Measurements from ENCODE around the gene BABAM2.

GRCh38 chr2:28101892-28102291 is 211.4 kb downstream of the BABAM2 start:
- TF ChIP-seq CTCF (conservative IDR thresholded peaks at IDR 0.05; ENCODE audit: low read depth in 2 of 2): no peak
- no peak for TF ChIP-seq JUNB (IDR thresholded peaks at IDR 0.05; ENCODE audit: unreplicated experiment)
- no peak for TF ChIP-seq CREB1 (CRISPR knock-in tag; IDR thresholded peaks at IDR 0.05; ENCODE audit: low read depth)
- no peak for TF ChIP-seq ZNF331 (CRISPR knock-in tag; IDR thresholded peaks at IDR 0.05; ENCODE audit: low read depth)
- no peak for TF ChIP-seq REST (IDR thresholded peaks at IDR 0.05; ENCODE audit: unreplicated experiment)
- TF ChIP-seq EZH2 (IDR thresholded peaks at IDR 0.05; ENCODE audit: low read depth, unreplicated experiment): no peak
- no peak for TF ChIP-seq ETS1 (IDR thresholded peaks at IDR 0.05)
- no peak for TF ChIP-seq POLR2AphosphoS5 (IDR thresholded peaks at IDR 0.05; ENCODE audit: low read depth)
